Pancreas (tissue), 10 donors: ENCODE data around the gene CDH13. TPM values are rescaled to one million over a fixed set of nuclear protein-coding genes. Genes with fewer than 3 reads are reported as not detected.

Source experiments
- ATAC-seq, 4 donors: fragments of 200-7000 bp; cut with Tn5 transposase; one replicate each; pipeline versions ENCODE4 v1.8.0 to v1.9.1; 2020; ENCODE audit warnings: mild to moderate bottlenecking in 4 of 4, moderate library complexity in 4 of 4
- DNase-seq, 6 donors: peaks; one replicate each; pipeline ENCODE4 v3.0.0-alpha.2; 2020
- FAIRE-seq: peaks from 2 replicates; lab custom pipeline; 2012; peaks lifted over from hg19 to GRCh38; lab: Jason Lieb, UNC
- H3K27ac ChIP-seq, 4 donors: fragments of 200-600 bp; sonication (generic); 1 replicate in 3 of 4; 2 replicates in 1 of 4; pipeline versions ENCODE4 v1.5.0 to v1.8.0; 2020
- H3K27me3 ChIP-seq, 4 donors: fragments of 200-600 bp; one replicate each; pipeline ENCODE4 v1.8.0; 2021
- H3K36me3 ChIP-seq, 3 donors: fragments of 200-600 bp; sonication (generic) in 1 of 3; one replicate each; pipeline versions ENCODE4 v1.5.0 to v1.8.0; 2020 to 2021
- H3K4me1 ChIP-seq, 3 donors: fragments of 200-600 bp; one replicate each; pipeline ENCODE4 v1.8.0; 2021
- H3K4me3 ChIP-seq, 4 donors: fragments of 200-600 bp; sonication (generic) in 2 of 4; one replicate each; pipeline versions ENCODE4 v1.5.0 to v1.8.0; 2020 to 2021
- H3K9me3 ChIP-seq, 4 donors: fragments of 200-600 bp; one replicate each; pipeline ENCODE4 v1.8.0; 2021
- WGBS, 2 donors: extraction: QIAGEN DNeasy Blood & Tissue Kit; methylation state at CpG; one replicate each; pipeline ENCODE4 v1.1.7; 2013; 5-methylcytosine and 5-hydroxymethylcytosine counted together
- intact Hi-C, 3 donors: fragments of 100-400 bp; cut with DNase I; formaldehyde crosslinking; loops; one replicate each; pipeline versions ENCODE4 v1.11.1 to v1.14.2; 2022
- polyA plus RNA-seq, 2 donors: library from polyadenylated mRNA; stranded (reverse); fragments of 200-250 nt; gene quantifications; one replicate each; pipeline ENCODE4 v1.2.3, GENCODE V29; 2013
- total RNA-seq, 6 donors: library from RNA; stranded (reverse); fragmentation: NEBNext Ultra II Directional in 4 of 6; extraction: Animal tissue kit (Norgen Biotek cat#: 25700) in 4 of 6; gene quantifications; one replicate each; pipeline versions ENCODE4 v1.2.1 to v1.2.4, GENCODE V29; 2021 to 2023
- TF ChIP-seq, protein P1 (sequence below), 4 donors: fragments of 200-600 bp; sonication (generic) in 3 of 4; IDR thresholded peaks; one replicate each; pipeline versions ENCODE4 v1.5.0 to v1.8.0; 2021; ENCODE audit warnings: antibody characterized with exemption in 4 of 4
- donor health status: healthy with polysubstance abuse.
- donor health status: DM: no; HTN: no; CAD: no; lungs with moderate emphysema.
- donor health status: DM: no; HTN: no; CAD: no.
- donor health status: control.
- donor health status: control.
- donor health status: Bipolar disorder and iron deficiency.
- donor health status: DM: yes; HTN: yes; CAD: no.
- donor health status: DM: no; HTN: no; CAD: no.
- donor health status: DM: no; HTN: no; CAD: no.
- donor health status: DM: yes; HTN: yes; CAD: no.

Gene CDH13
- total and polyA plus RNA-seq, 8 donors: 0.12 to 1.0 (median 0.37) TPM

DNA sequence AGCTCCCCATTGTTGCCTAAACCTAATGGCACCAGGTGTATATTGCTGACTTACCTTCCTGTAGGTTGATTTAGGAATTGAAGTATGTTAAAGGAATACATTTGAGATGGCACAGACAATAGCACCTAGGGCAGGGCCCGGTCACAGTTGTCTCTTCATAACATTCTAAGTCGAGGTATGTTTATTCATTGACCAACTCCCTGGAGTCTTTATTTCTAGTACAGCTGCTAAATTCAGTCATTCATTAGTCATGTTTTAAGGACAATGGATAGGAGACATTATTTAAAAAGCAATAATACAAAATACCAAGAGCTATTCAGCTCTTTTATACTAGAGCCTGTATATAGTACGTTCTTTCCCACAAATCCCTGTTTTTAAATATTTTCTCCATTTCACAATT lies 811.6 kb downstream of the CDH13 start:
- intact Hi-C loops: no loop called here
- no peaks in the 10 kb centered on the region for H3K9me3 ChIP-seq
- peaks cover 0 to 7% (median 0%) of the 10 kb centered on the region in 4 donors for H3K27me3 ChIP-seq
- no peaks in the 10 kb centered on the region for H3K36me3 ChIP-seq
- WGBS, 2 donors: 75% methylated on average over 3 of the region's 3 CpGs
- FAIRE-seq (no peak), DNase-seq (no peak), ATAC-seq (no peak)
- TF ChIP-seq, protein P1, sequence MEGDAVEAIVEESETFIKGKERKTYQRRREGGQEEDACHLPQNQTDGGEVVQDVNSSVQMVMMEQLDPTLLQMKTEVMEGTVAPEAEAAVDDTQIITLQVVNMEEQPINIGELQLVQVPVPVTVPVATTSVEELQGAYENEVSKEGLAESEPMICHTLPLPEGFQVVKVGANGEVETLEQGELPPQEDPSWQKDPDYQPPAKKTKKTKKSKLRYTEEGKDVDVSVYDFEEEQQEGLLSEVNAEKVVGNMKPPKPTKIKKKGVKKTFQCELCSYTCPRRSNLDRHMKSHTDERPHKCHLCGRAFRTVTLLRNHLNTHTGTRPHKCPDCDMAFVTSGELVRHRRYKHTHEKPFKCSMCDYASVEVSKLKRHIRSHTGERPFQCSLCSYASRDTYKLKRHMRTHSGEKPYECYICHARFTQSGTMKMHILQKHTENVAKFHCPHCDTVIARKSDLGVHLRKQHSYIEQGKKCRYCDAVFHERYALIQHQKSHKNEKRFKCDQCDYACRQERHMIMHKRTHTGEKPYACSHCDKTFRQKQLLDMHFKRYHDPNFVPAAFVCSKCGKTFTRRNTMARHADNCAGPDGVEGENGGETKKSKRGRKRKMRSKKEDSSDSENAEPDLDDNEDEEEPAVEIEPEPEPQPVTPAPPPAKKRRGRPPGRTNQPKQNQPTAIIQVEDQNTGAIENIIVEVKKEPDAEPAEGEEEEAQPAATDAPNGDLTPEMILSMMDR (IDR thresholded peaks at IDR 0.05): no peak
- no peaks in the 10 kb centered on the region for H3K4me1 ChIP-seq
- H3K27ac ChIP-seq: no peak overlapping the region
- no peak overlapping the region for H3K4me3 ChIP-seq

DNA sequence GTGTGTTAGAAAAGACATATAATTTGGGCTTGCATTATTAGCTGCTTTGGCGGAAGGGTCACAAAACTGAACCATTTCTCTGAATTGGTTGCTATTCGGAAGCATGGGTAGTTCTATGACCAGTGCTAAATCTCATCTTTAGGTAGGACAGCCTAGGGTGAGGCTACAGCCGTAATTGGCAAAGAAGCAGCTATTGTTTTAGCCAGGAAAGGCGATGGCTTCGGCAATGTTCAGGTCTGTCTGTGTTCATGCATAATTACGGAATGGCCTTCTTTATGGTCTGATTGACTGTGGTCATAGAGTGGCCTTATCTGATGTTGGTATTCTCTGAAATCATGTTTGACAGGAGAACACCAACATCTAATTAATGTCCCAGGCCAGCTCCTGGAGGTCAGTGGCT lies 812.6 kb downstream of the CDH13 start:
- no peak overlapping the region for H3K4me3 ChIP-seq
- peaks cover 0 to 7% (median 0%) of the 10 kb centered on the region in 4 donors for H3K27me3 ChIP-seq
- intact Hi-C loops: no loop called here
- no peaks in the 10 kb centered on the region for H3K9me3 ChIP-seq
- WGBS, 2 donors: 75% methylated on average over 6 of the region's 6 CpGs
- TF ChIP-seq, protein P1 (IDR thresholded peaks at IDR 0.05): no peak
- H3K27ac ChIP-seq: no peak overlapping the region
- no peak for DNase-seq
- no peak for ATAC-seq
- H3K36me3 ChIP-seq: no peaks in the 10 kb centered on the region
- FAIRE-seq: no peak
- no peaks in the 10 kb centered on the region for H3K4me1 ChIP-seq

DNA sequence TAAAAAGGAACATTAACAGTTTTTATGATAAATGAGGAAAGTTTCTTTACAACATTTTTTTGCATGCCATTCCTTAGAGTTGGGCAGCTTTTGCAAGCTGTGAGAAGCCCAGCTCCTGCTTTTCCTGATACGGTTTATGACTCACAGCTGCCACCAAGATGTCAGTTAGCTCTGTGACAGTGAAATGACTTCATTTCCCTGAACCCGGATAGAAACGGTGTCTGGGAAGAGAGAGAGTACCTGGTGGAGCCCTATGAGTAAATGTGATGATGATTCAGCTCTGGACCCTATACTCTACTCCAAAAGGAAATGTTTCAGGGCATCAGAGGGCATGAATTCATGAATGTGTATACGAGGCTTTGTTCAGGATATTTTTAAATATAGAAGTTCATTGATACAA lies 814.7 kb downstream of the CDH13 start:
- 17 to 25% methylated on average over 4 of the region's 4 CpGs for WGBS, 2 donors

DNA sequence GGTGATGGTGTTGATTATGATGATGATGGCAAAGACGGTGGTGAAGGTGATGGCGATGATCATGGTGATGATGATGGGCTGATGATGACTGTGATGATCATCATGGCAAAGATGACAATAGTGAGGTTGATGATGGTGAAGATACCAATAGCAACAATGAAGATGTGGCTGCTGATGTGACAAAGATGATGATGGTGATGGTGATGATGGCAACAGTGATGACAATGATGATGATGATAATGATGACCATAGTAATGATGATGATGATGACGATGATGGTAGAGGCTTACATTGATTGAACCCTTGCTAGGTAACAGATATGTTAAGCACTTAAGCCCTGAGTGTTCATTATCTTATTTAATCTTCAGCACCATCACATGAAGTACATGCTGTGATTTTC lies 817.2 kb downstream of the CDH13 start:
- ATAC-seq: no peak
- H3K27ac ChIP-seq: no peak overlapping the region
- H3K36me3 ChIP-seq: no peaks in the 10 kb centered on the region
- no peak for FAIRE-seq
- no peak for DNase-seq
- no peaks in the 10 kb centered on the region for H3K9me3 ChIP-seq
- peaks cover 0 to 6% (median 0%) of the 10 kb centered on the region in 4 donors for H3K27me3 ChIP-seq
- 52 to 62% methylated on average over 3 of the region's 3 CpGs for WGBS, 2 donors
- TF ChIP-seq, protein P1 (IDR thresholded peaks at IDR 0.05): no peak
- intact Hi-C loops: no loop called here
- no peaks in the 10 kb centered on the region for H3K4me1 ChIP-seq
- no peak overlapping the region for H3K4me3 ChIP-seq

More for the DNA sequence above, 814.7 kb downstream of the CDH13 start:
- DNase-seq: no peak
- H3K36me3 ChIP-seq: no peaks in the 10 kb centered on the region
- intact Hi-C loops: no loop called here
- no peak for FAIRE-seq
- H3K27me3 ChIP-seq: peaks cover 0 to 6% (median 0%) of the 10 kb centered on the region in 4 donors
- H3K4me3 ChIP-seq: no peak overlapping the region
- TF ChIP-seq, protein P1 (IDR thresholded peaks at IDR 0.05): no peak
- H3K9me3 ChIP-seq: no peaks in the 10 kb centered on the region
- H3K4me1 ChIP-seq: no peaks in the 10 kb centered on the region
- no peak overlapping the region for H3K27ac ChIP-seq
- no peak for ATAC-seq

DNA sequence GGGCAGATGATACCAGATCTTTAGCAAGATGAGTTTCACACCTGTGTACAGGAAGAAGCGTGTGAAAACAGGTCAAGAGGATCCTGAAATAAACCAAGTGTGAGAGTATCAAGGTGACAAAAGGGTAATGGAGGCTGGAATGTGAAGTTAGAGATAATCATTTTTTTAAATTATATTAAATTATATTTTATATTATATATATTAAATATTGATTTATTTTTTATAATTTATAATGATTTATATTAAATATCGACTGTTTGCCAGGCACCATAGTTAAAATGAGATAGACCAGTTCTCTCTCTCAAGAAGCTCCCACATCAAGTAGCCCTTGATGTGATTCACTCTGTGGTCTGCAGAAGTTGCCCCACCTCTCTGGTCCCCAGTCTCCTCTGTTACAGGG lies 820.8 kb downstream of the CDH13 start:
- TF ChIP-seq, protein P1 (IDR thresholded peaks at IDR 0.05): no peak
- H3K4me3 ChIP-seq: no peak overlapping the region
- intact Hi-C loops: no loop called here
- no peaks in the 10 kb centered on the region for H3K9me3 ChIP-seq
- no peaks in the 10 kb centered on the region for H3K4me1 ChIP-seq
- no peaks in the 10 kb centered on the region for H3K36me3 ChIP-seq
- DNase-seq (no peak), FAIRE-seq (no peak), ATAC-seq (no peak)
- H3K27me3 ChIP-seq: peaks cover 0 to 6% (median 0%) of the 10 kb centered on the region in 4 donors
- no peak overlapping the region for H3K27ac ChIP-seq
- 24 to 30% methylated on average over 2 of the region's 2 CpGs for WGBS, 2 donors
